Fibroblast of mammary gland (primary cell): ENCODE results near the gene PSIP1.

ENCODE experiments used
- DNase-seq: peaks from one replicate; pipeline ENCODE4 v3.0.0-alpha.2; 2010; ENCODE audit warnings: low read depth
- H3K4me3 ChIP-seq: 2 replicates; pipeline ENCODE4 v1.5.1; 2011; ENCODE audit warnings: low read depth, mild to moderate bottlenecking, low read length, moderate library complexity; ENCODE audit not compliant: control insufficient read depth
- CTCF ChIP-seq: conservative IDR thresholded peaks from 2 replicates; pipeline ENCODE4 v1.5.1; 2011; ENCODE audit warnings: low read depth, low read length, inconsistent platforms; ENCODE audit not compliant: control insufficient read depth, insufficient read depth

PSIP1 gene

GRCh38 chr9:15505921-15506320, 4.8 kb downstream of the PSIP1 start:
- H3K4me3 ChIP-seq: no peak overlapping the region
- no peak for DNase-seq
- no peak for TF ChIP-seq CTCF

DNA sequence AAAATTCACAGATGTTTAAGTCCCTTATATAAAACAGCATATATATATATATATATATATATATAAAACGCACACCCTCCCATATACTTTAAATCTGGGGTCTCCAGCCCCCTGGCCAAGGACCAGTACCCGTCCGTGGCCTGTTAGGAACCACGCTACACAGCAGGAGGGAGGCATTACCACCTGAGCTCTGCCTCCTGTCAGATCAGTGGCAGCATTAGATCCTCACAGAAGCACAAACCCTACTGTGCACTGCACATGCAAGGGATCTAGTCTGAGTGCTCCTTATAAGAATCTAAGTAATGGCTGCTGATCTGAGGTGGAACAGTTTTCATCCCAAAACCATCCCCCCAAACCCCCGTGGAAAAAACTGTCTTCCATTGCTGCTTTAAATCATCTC, 9.0 kb downstream of the PSIP1 start:
- no peak for DNase-seq
- no peak overlapping the region for H3K4me3 ChIP-seq
- TF ChIP-seq CTCF: no peak

DNA sequence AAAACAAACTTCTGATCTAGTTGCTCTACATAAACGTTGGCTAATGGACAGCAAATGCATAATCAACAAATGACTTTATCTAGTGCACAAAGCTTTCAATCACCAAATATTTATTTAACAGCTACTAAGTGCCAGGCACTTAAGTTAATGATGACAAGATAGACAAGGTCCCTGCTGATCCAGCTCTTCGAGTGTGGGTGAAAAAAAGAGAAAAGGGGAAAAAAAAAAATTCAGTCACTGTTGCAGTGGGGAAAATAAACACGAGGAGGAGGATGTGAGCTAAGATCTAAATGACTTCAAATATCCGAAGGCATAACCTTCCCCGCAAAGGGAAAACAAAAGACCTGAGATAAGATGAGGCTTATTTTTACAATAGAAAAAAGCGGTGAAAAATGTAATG, 9.6 kb downstream of the PSIP1 start:
- H3K4me3 ChIP-seq: no peak overlapping the region
- DNase-seq: peak; percentile 2
- TF ChIP-seq CTCF: no peak

- no peak for TF ChIP-seq CTCF
- no peak for DNase-seq
- H3K4me3 ChIP-seq: no peak overlapping the region
These were observed 11.6 kb downstream of the PSIP1 start for GRCh38 chr9:15499139-15499538.

GRCh38 chr9:15498246-15498995, 12.3 kb downstream of the PSIP1 start:
- no peak overlapping the region for H3K4me3 ChIP-seq
- no peak for TF ChIP-seq CTCF

DNA sequence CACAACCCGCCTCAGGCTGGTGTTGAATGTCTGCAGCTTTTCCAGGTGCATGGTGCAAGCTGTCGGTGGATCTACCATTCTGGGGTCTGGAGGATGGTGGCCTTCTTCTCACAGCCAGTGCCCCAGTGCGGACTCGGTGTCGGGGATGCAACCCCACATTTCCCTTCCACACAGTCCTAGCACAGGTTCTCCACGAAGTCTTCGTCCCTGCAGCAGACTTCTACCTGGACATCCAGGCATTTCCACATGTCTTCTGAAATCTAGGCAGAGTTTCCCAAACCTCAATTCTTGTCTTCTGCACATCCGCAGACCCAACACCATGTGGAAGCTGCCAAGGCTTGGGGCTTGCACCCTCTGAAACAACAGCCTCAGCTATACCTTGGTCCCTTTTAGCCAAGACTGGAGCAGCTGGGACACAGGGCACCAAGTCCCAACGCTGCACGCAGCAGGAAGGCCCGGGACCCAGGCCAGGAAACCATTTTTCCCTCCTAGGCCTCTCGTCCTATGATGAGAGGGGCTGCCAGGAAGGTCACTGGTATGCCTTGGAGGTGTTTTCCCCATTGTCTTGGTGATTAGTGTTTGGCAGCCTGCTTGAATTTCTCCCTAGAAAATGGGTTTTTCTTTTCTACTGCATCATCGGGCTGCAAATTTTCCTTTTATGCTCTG, 18.2 kb downstream of the PSIP1 start:
- no peak overlapping the region for H3K4me3 ChIP-seq
- no peak for TF ChIP-seq CTCF
- DNase-seq: no peak

More at GRCh38 chr9:15498246-15498995, 12.3 kb downstream of the PSIP1 start:
- no peak for DNase-seq
